NCI-H2227 treated with DMSO at 0.1 percent for 48 hours (cell line): ENCODE results near the gene LRRC26.
"Not testable (repeated sequence)": the region's sequence is repeated elsewhere in the genome, so short reads cannot be mapped to it uniquely, and the experiment has no call there.

Source experiments
- DNase-seq: peaks from one replicate; lab custom pipeline; 2025; lab: John Stamatoyannopoulos, UW

LRRC26 gene

DNA sequence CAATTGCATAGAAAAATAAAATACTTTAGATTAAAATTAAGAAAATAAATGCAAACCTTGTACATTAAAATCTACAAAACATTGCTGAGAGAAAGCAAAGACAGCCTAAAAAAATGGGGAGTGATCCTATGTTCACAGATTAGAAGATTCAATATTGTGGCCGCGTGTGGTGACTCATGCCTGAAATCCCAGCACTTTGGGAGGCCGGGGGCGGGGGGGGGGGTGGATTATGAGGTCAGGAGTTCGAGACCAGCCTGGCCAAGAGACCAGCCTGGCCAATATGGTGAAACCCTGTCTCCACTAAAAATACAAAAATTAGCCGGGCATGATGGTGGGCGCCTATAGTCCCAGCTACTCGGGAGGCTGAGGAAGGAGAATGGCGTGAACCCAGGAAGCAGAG is 34.7 kb downstream of the LRRC26 start:
- DNase-seq, result not testable (repeated sequence)

- DNase-seq, result no peak
These were observed 35.7 kb downstream of the LRRC26 start for GRCh38 chr9:137134191-137134590.

DNA sequence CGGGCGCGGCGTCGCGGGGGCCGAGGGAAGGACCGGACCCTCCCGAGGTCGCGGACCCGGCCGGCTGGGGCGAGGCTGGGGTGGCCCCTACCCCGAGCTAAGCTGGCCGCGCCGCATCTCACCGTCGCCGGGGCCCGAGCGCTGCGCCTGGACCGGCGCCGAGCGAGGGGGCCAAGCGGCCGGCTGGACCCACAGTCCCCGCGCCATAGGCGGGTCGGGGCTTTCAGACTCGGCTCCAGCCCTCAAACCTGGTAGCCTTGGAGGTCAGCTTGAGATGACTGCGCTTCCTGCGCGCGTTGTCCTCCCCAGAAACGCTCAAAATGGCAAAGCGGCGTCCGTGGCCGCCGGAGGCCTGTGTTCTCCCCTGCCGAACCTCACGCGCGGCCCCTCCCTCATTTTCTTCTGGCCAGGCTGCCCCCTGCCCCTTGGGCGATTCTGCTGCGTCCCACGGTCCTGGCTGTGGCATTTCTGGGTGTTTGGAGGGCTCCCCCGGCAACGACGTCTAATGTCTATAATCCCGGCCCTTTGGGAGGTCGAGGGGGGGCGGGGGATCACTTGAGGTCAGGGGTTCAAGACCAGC is 39.6 kb downstream of the LRRC26 start:
- no peak for DNase-seq

DNA sequence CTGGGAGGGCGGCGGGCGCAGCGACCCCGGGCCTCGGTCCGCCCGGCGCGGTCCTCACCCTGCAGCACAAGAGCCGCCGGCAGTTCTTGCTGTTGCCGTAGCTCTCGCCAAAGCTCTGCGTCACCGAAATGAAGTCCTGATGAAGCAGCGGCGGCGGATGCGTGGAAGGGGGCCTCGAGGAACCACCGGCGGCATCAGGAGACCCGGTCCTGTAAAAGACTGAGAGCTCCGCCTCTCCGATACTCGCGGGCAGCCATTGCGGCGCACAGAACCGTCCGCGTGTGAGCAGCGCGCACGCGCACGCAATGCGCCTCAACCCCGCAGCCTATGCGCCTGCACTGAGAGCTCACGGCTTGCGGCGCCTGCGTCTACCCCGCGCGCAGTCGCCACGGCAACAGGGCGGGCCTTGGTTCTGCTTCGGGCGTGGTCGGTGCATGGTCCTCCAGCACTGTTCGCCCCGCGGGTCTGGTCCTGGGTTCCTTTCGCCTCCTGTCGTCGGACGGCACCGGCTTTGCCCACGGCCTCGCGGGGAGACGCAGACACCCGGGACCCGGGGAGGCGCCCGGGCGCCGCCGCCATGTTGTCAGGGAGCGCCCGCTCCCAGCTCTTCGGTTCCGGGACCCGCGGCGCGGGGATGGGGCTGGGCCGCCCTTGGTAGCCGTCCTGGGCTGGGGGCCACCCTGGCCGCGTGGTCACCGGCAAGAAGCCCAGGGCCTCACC is 40.2 kb downstream of the LRRC26 start:
- peak; percentile 84 for DNase-seq

- no peak for DNase-seq
These were observed 40.9 kb downstream of the LRRC26 start for GRCh38 chr9:137128862-137129455.

DNA sequence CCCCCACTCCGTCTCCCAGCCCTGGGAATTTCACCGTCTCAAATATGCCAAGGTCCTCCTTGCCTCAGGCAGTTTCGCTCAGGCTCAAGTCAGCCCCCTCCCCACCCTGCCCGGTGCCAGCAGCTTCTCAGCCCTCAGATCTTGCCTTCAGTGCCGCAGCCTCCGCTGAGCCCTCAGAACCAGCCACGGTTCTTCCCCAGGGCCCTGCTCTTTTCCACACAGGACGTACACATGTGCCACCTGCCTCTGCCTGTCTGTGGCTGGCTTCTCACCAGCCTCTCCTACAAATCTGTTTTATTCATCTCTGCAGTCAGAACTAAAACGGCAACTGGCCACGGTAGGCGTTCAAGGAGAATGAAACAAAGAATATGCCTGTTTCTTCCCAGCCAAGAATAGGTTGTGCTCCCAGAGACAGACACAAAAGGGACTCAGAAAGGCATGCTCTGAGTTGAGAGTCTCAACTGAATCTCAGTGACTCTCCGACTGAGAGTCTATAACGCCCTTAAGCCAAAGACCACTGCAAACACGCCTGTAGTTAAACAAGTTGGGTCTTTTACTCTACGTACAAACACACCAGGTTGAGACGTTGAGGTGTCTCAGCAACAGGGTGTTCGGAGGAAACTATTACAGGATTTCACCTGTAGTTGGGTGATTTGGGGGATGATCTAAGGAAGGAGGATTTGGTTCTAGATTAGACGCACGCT is 41.5 kb downstream of the LRRC26 start:
- no peak for DNase-seq

- no peak for DNase-seq
These were observed 42.3 kb downstream of the LRRC26 start for GRCh38 chr9:137127301-137128157.

DNA sequence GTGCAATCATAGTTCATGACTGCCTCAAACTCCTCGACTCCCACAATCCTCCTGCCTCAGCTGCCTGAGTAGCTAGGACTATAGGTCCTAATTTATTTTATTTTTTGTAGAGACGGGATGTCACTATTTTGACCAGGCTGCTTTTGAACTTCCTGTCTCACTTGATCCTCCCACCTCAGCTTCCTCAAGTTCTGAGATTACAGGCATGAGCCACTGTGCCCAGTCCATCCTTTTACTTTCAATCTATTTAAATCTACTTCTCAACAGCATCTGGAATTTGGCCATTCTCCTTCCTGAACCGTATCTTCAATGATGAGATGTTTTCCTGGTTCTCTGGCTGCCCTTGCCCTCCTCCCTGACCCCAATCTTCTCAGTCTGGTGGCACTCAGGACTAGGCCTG is 43.1 kb downstream of the LRRC26 start:
- DNase-seq, result no peak

DNA sequence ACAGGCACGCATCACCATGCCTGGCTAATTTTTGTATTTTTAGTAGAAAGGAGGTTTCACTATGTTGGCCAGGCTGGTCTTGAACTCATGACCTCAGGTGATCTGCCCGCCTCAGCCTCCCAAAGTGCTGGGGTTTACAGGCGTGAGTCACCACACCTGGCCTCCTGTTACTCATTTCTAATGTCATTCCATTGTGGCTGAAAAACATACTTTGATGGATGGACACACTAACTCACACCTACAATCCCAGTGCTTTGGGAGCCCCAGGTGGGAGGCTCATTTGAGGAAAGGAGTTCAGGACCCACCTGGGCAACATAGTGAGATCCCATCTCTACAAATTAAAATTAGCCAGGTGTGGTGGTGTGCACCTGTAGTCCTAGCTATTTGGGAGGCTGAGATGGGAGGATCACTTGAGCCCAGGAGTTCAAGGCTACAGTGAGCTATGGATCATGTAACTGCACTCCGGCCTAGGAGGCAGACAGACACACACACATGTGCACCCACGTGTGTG is 45.8 kb downstream of the LRRC26 start:
- not testable (repeated sequence) for DNase-seq

DNA sequence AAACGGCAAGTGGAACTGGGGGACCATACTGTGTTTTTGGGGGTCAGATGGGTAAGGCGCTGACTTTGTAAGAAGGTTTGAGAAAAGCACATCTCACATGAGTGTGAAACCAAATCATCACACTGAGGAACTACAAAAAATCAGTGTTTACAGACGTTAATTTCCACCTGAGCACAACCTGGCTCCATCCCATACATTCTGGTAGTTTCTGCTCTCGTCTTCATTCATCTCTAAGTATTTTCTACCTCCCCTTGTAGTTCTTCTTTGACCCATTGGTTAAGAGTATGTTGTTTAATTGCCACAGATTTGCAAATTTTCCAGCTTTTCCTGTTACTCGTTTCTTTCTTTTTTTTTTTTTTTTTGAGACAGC is 46.4 kb downstream of the LRRC26 start:
- no peak for DNase-seq

DNA sequence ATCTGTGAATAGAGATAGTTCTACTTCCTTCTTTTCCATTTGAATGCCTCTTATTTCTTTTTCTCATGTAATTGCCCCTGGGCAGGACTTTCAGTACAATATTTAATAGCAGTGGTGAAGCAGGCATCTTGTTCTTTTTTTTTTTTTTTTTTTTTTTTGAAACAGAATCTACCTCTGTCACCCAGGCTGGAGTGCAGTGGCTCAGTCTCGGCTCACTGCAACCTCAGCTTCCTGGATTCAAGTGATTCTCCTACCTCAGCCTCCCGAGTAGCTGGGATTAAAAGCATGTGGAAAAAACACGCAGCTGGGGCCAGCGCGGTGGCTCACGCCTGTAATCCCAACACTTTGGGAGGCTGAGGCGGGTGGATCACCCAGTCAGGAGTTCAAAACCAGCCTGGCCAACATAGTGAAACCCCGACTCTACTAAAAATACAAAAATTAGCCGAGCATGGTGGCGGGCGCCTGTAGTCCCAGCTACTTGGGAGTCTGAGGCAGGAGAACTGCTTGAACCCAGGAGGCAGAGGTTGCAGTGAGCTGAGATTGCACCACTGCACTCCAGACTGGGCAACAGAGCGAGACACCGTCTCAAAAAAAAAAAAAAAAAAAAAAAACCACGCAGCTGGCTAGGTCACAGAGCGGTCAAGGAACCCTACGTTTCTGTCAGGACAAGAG is 46.9 kb downstream of the LRRC26 start:
- DNase-seq, result not testable (repeated sequence)

DNA sequence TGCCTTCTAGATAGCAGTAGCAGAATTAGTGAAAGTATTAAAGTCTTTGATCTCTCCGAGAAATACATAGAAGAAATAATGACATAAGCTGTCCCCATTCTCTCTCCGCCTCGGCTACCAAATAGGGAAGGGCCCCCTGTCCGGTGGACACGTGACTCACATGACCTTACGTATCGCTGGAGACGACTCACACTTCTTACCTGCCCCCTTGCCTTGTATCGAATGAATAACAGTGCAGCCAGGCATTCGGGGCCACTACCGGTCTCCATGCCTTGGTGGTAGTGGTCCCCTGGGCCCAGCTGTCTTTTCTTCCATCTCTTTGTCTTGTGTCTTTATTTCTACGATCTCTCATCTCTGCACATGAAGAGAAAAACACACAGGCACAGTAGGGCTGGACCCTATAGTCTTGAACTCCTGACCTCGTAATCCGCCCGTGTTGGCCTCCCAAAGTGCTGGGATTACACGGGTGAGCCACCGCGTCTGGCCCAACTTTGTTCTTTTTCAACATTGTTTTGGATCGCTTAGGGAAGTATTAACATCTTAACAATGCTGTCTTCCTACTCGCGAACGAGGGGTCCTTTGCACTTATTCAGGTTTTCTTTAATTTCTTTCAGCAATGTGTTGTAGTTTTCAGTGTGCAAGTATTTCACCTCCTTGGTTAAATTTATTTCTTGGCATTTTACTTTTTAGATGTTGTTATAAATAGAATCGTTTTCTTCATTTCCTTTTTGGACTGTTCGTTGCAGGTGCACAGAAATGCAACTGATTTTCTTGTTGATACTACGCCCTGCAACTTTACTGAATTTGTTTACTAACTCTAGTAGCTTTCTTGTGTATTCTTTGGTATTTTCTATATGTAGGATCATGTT is 47.7 kb downstream of the LRRC26 start:
- not testable (repeated sequence) for DNase-seq
